Muscle of arm (tissue), 12 donors: ENCODE measurements around the gene IPO11. TPM values are rescaled to one million over a fixed set of nuclear protein-coding genes. Genes with fewer than 3 reads are reported as not detected.
A peak's percentile ranks its signal among the peaks of the same experiment; 100 is the strongest.
"Not testable (repeated sequence)": the region's sequence is repeated elsewhere in the genome, so short reads cannot be mapped to it uniquely, and the experiment has no call there.

Source experiments
- DNase-seq: peaks from one replicate; pipeline ENCODE4 v3.0.0-alpha.2; 2013
- polyA plus RNA-seq, 12 donors: library from polyadenylated mRNA; unstranded; fragments of 120-200 nt; gene quantifications; one replicate each; pipeline ENCODE4 v1.2.1, GENCODE V29; 2013; ENCODE audit not compliant: insufficient read length in 12 of 12

IPO11 gene
- polyA plus RNA-seq, 12 donors, result 19.9 to 29.1 (median 25.9) TPM; not detected in 1

DNA sequence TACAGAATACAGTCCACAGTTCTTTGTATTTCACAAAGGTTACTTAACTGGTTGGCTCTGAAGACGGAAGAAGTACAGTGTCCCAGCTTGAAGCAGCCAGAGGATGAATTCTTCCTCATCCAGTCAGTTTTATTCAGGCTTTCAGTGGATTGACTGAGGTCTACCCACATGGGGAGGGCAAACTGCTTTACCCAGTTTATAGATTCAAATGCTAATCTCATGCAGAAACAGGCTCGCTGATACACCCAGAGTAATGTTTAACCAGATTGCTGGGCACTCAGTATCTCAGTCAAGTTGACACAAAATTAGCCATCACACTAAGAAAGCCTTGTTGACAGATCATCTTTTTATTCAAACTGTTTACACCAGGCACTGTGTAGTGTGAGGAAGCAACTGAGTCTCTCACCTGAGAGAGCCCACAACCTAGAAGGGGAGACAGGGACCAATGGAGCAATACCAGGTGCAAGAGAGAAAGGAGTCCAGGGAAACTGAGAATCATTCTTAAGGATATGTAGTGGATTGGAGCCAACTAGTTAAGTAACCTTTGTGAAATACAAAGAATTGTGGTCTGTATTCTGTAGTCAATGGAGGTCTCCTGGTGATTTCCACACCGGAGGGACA, 181.9 kb downstream of the IPO11 start:
- DNase-seq, result no peak

DNA sequence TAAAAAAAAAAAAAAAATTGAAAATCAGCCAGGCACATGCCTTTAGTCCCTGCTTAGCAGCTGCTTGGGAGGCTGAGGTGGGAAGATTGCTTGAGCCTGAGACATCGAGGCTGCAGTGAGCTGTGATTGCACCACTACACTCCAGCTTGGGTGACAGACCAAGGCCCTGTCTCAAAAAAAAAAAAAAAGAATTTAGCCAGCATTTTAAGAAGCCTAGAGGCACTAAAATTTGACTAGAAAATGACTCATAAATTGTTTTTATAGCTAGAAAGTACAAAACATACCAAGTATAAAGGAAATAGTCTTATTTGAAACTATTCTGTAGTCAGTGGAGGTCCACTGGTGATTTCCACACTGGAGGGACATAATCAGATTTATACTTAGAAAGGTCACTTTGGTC, 183.5 kb downstream of the IPO11 start:
- no peak for DNase-seq

DNA sequence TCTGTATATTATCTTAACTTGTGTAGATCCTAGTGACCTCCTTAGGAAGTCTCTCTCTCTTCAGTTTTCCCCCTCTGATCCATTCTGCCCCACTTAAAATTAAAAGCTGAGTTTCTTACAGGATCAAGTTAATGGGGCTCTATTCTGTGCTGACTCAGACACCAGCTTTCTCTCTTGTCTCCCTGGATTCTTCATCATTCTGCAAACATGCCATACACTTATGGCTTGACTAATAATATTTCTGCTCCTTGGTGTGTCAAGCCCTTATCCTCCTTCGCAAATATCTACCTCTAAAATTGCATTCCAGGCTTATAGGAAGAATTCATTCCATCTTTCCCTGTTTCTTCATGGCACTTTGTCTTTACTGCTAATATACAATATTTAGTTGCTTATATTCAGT, 184.1 kb downstream of the IPO11 start:
- DNase-seq, result no peak

DNA sequence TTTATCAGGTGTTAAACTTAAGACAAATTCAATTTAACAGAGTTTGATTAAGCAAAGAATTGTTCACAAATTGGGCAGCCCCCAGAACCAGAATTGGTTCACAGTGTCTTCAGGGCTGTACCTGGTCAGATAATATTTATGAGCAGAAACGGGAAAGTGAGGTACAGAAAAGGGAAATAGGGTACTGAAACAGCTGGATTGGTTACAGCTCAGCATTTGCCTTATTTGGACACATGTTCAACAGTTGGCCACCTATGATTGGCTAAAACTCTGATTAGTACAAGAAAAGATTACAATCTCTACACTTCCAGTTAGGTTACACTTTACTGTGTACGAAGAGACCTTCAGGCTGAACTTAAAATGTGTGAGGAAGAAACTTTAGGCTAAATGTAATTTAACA, 184.8 kb downstream of the IPO11 start:
- no peak for DNase-seq

DNA sequence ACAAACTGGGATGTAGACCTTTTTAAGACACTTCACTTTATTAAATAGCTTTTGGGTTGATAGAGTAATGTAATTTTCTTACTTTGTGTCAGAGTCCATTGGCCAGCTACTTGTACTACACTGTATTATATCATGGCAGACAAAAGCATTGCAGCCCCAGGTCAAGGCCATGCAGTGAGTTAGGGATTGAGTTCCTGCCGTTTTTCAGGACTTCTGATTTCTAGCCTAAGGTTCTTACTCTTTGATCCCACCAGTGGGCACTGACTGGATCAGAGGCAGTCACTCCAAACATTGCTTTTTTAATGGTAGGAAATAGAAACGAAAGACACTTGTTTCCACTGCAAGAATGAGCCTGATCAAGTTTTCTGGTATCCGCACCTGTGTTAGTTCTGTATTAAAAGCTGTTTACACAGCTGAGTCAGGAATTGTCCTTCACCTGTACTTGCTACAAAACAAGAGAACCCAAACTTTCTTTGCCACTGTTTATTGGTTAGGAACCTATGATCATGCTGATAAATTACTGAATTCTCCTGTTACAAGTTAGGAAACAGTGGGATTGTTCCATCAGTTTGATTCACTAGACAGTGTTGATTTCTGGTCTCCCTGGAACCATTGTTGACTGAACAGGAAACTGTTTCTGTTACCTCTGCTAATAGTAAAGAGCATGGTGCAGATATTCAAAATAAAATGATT, 188.1 kb downstream of the IPO11 start:
- DNase-seq, result no peak

DNA sequence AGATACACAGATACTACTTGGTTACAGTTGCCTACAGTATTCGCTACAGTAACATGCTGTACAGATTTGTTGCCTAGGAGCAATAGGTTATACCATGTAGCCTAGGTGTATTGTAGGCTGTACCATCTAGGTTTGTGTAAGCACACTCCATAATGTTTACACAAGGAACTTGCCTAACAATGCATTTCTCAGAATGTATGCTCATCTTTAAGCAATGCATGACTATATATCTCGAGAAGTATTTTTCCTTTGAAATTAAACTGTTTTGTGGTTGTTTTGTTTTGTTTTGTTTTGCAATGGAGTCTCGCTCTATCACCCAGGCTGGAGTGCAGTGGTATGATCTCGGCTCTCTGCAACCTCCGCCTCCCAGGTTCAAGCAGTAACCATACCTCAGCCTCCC, 191.4 kb downstream of the IPO11 start:
- DNase-seq, result no peak

DNA sequence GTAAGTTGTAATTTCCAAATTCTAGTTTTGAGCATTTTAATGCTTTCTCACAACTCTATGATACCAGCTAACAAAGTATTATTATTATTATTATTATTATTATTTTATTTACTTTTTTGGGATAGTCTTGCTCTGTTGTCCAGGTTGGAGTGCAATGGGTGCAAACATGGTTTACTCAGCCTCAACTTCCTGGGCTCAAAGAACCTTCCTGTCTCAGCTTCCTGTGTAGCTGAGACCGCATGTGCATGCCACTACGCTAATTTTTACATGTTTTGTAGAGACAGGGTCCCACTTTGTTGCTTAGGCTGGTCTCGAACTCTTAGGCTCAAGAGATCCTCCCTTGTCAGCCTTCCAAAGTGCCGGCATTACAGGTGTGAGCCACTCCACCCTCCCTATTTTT, 193.1 kb downstream of the IPO11 start:
- DNase-seq, result no peak

DNA sequence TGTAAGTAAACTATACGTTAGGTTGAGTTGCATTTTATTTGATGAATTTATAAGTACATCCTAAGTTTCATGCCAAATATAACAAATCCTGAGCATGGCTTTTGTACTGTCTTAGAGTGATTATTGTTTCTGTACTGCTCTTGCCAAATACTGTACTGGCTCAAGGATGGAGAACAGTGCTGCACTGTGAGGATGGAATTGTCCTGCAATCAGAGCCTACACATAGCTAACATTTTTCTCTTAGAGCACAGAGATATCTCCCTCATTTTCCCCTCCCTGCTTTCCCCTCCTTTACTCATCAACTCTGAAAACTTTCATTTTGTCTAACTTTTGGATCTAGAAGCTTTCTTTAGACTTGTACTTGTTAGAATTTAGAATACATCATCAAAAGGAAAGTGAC, 194.3 kb downstream of the IPO11 start:
- DNase-seq, result no peak

DNA sequence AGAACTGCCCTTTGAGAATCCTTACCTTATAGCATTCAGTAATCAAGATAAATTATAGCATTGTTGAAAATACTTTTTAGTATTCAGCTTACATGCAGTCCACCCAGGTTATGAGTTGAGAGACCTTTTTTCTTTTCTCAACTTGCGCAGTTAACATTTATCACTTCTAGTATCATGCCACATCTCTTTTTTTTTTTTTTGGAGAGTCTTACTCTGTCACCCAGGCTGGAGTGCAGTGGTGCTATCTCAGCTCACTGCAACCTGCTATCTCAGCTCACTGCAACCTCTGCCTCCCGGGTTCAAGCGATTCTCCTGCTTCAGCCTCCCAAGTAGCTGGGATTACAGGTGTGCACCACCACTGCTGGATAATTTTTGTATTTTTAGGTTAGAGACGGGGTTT, 195.1 kb downstream of the IPO11 start:
- DNase-seq, result no peak

DNA sequence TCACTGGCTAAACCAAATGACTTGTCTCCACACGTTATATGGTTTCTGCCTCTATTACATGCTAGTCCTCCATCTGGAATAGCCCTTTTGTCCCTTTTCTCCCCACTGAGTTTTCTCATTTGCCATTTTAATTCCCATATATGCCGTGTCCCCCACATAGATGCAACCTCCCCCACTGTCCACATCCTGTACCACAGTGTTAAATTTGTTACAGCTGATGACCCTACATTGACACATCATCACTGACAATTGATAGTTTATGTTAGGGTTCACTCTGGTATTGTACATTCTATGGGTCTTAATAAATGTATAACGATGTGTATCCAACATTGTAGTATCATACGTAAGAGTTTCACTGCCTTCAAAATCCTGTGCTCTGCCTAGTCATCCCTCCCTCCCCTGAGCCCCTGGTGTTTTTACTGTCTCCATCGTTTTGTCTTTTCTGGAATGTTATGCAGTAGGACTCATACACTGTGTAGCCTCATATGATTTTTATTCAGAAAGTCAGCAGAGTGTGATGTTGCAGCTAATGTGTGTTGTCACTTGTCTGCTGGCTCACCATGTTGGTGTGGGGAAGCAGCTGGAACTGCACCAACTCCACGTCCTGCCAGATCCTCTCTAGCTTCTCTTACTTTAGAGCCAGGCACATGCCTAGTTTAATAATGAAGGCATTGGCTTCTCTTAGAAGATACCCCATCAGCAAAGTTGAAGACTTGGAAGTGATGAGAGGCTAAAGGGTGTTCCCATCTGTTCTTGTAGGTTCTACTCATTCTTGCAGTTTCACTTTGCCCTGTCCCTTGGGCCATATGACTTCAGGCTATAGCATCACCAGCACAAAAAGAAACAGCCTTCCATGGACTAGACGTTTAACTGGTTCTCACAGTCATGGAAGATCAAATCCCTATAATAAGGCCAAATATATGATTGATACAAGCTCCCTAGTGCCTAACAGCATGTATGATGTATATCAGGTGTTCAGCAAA, 196.3 kb downstream of the IPO11 start:
- no peak for DNase-seq

DNA sequence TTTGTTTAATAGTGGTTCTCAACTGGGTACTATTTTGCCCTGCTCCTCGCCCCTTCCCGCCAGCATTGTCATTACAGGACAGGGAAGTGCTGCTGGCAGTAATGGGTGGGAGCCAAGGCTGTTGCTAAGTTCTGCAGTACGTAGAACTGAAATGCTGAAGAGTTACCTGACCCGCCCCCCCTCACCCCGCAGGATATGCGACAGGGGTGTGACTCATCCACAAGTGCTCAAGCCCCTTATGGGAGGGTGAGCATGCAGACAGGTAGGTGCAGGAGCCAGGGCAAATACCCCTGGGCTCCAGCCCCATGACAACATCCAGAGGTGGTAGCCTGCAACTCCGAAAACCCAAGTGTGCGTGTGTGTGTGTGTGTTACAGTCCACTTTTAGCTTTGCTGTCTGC, 201.8 kb downstream of the IPO11 start:
- DNase-seq, result no peak

DNA sequence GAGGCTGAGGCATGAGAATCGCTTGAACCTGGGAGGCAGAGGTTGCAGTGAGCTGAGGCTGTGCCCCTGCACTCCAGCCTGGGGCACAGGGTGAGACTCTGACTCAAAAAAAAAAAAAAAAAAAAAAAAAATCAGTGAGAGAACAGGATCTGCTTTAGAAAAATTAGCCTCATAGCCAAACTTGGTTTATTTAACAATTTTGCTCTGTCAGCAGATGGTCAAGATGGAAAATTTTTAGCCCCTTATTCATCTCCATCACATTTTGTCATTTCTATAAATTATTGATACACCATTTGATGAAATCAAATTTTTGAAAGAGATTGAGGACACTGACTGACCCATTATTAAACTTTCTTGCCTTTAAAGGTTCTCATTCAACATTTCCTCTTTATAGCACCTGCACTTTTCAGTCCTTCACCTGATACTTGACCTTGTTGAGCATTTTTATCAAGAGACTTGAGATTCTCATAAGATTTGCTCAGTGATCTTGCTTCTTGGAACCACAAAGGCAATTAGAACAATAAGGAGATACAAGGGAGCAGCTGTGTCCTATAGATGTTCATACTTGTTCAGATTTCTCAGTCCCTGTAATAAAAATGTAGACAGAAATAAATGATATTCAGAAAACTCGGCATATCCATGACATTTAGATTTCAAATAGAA, 204.2 kb downstream of the IPO11 start:
- DNase-seq, result no peak

DNA sequence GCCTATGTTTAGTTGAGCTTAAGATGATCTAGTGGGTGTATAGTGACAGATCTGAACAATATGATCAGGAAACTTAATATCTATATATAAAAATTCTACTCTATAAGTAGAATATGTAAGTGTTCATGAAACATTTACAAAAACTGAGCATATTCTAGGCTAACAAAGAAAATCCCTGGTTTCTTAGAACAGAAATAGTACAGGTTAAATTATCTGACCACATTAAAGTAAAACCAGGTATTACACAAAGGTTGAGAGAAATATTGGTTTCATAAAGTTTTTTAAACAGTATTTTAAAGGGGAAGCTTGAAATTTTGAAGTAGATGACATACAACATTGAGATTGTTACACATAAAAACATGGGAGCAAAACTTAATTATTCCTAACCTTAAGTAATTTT, 205.4 kb downstream of the IPO11 start:
- no peak for DNase-seq

DNA sequence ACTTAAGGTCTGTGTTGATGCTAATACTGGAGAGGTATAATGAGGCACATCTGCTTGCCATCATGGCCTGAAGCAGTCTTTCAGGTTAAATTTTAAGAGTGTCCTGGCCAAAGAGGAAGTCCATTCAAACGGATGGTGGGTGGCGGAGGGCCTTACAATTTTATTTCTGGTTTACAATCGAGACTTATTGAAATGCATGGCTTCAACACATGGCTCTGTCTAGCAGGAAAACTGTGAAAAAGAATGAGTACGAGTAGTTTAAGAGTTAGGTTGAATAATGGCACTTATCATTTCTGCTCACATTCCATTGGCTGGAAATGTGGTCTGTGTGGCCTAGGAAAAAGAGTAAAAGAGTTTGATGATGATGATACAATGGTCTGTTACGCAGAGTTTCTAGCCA, 208.2 kb downstream of the IPO11 start:
- DNase-seq, result no peak

DNA sequence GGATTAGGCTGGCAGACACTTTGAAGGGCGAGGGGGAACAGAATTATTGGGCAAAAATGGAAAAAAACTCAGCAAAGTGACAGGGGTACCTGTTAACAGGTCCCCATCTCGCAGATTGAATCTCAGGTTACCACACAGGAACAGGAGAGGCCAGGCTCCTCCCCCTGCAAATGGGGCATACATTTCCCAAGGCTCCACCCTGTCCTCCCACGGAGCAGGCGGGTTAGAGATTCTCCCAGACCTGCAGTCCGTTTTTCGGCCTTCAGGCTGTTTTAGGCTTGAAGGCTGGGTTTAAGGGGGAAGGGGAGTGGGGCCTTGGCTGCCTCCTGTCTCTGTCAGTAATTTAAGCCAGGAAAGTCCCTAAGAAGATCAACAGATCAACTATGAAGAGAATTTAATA, 208.7 kb downstream of the IPO11 start:
- DNase-seq, result no peak

DNA sequence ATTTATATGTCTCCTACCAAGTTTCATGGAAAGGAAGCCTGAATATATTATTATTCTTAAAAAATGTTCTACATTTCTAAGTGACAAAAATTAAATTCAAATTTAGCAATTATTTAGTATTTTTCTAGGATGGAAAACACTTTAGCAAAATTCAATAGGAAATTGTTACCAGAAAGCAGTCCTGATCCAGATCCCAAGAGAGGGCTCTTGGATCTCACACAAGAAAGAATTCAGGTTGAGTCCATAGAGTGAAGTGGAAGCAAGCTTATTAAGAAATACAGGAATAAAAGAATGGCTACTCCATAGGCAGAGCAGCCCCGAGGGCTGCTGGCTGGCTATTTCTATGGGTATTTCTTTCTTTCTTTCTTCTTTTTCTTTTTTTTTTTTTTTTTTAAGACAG, 210.7 kb downstream of the IPO11 start:
- peak; percentile 17 for DNase-seq

DNA sequence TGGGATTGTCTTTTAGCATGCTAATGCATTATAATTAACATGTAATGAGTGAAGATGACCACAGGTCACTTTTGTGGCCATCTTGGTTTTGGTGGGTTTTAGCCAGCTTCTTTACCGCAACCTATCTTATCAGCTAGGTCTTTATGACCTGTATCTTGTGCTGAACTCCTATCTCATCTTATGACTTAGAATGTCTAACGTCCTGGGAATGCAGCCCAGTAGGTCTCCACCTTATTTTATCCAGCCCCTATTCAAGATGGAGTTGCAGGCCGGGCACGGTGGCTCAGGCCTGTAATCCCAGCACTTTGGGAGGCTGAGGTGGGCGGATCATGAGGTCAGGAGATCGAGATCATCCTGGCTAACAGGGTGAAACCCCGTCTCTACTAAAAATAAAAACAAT, 211.9 kb downstream of the IPO11 start:
- DNase-seq, result not testable (repeated sequence)

DNA sequence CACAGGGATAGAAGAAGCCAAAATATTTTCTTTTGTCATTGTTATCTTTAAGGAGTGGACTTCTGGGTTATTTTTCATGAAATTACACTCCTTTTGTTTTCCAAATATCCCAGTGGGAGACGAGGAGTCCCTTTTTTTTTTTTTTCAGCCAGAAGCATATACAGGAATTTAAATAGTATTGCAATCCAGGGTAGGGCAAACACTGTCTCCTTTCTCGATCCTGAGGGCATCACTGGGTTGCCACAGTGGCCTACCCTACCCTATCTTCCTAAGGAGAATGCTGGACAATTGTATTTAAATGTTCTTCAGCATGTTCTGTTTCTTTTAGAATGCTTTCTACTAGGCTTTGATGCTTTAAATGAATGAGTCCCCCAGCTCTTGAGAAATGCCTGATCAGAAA, 214.0 kb downstream of the IPO11 start:
- no peak for DNase-seq

DNA sequence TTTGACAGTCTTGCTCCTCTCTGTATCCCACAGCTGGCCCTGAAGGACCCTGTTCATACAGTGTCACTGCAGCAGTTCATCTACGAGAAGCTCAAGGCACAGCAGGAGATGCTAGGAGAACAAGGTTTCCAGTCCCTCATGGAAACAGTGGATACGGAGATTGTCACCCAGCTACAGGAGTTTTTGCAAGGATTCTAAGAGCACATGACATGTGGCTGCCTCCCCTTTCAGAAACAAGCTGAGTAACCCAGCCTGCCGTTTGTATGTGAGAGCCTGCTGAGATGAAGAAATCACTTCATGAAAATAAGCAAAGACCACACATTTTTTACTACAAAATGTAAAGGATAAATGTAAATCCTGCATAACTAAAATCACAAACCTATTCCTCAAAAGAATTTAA, 214.6 kb downstream of the IPO11 start:
- no peak for DNase-seq

DNA sequence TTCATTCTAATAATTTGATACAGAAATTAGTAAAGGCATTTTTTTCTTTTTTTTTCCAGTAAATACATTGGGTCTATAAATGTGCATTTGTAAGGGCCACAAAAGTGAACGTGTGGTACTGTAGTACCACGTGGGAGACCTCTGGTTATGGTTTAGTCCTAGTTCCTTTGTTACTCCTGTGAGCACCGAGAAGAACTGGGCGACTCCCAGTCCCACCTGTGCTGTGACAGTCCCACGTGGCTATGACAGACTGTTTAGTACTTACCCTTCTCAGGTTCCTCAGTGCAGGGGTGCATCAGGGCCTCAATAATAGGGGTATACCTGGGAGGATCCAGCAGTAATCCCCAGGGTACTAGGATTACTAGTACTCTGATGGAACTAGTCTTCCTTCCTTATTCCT, 215.3 kb downstream of the IPO11 start:
- no peak for DNase-seq

DNA sequence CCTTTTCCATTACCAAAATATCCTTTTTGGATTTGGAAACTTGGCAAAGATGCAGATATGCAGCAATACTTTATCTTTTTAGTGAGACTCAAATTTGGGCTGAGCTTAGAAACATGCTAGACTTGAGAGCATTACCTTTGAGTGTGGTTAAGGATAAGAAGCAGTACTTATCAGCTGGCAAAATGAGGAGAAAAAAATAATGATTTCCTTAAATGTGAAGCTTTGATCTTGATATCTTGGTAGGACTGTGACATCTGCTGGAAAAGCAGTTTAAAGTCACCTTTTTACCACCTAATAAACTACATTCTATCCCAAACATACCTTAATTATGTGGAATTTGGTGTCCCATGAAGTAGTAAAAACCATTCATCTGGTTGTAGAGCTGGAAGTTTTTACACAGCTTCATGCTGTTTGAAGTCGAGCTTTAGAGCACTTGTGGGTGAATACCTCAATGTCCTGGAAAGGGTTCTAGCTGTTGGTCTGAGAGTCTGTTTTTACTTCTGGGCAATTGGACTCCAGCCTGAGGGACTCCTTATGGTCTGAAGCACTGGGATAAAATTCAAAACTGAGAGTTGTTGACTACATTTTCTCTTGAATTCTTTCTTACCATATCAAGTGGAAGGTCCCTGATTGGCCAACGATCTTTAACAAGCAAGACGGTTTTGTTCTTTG, 219.5 kb downstream of the IPO11 start:
- no peak for DNase-seq

DNA sequence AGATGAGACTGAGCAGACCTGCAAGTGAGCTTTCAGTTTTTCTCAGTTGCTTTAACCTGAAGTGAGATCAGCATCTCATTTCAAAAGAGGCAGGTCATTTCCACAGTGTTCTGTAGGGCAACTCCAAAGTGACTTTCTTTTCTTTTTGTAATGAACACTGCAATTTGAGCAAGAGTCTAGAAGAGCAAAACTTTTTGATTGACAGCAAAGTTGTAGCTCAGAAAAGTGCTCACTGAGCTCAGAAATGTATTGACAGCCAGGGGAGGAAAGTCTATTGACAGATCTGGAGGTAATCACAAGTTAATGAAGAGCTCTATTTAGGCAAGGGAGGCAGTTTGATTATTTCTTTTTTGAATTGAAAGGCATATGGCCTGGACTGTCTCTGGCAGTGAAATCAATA, 220.7 kb downstream of the IPO11 start:
- no peak for DNase-seq
